Measurements from ENCODE around the gene BCAS3. TPM values are rescaled to one million over a fixed set of nuclear protein-coding genes. Genes with fewer than 3 reads are reported as not detected.

BCAS3 gene
- total RNA-seq, 1 donor from 2014 or later = 9.5 TPM

DNA sequence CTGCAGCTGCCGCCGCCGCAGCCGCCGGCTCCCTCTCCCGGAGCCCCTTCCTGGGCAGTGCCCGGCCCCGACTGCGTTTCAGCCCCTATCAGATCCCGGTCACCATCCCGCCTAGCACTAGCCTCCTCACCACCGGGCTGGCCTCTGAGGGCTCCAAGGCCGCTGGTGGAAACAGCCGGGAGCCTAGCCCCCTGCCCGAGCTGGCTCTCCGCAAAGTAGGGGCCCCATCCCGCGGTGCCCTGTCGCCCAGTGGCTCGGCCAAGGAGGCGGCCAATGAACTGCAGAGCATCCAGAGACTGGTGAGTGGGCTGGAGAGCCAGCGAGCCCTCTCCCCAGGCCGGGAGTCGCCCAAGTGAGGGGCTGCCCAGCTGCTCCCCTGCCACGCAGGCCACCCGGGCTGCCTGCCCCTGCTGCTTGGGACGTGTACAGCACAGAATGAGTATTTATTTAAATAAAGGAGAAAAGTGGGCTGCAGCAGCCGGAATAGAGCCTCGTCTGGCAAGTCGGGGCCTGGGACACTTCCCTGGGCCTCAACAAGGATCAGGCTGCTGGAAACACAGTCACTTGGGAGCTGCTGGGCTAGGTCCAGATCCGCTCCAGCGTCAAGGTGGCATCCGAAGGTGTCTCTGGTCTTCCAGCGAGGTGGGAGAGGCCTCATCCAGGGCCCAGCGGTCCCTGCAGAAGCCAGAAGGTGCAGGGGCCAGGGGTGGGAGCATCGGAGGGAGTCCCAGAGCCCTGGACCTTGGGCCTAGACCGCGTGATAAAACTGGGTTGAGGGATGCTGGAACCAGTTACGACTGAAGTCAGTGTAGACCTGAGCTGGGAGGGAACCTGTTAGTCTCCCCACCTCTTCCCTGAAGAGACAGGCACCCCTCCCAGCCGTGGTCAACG, 730.7 kb downstream of the BCAS3 start:
- intact Hi-C loops (cut with micrococcal nuclease) = no loop called here
- Mint-ChIP-seq H3K9me3 (no peaks in the 10 kb centered on the region), H3K4me3 (peak overlapping the region; percentile 67), H3K27me3 (peaks cover 58% of the 10 kb centered on the region), H3K27ac (peak overlapping the region; percentile 60), H3K36me3 (ENCODE audit: low read depth) (peaks cover 2% of the 10 kb centered on the region), H3K4me1 (peaks cover 11% of the 10 kb centered on the region)
- peak; percentile 56 for DNase-seq

DNA sequence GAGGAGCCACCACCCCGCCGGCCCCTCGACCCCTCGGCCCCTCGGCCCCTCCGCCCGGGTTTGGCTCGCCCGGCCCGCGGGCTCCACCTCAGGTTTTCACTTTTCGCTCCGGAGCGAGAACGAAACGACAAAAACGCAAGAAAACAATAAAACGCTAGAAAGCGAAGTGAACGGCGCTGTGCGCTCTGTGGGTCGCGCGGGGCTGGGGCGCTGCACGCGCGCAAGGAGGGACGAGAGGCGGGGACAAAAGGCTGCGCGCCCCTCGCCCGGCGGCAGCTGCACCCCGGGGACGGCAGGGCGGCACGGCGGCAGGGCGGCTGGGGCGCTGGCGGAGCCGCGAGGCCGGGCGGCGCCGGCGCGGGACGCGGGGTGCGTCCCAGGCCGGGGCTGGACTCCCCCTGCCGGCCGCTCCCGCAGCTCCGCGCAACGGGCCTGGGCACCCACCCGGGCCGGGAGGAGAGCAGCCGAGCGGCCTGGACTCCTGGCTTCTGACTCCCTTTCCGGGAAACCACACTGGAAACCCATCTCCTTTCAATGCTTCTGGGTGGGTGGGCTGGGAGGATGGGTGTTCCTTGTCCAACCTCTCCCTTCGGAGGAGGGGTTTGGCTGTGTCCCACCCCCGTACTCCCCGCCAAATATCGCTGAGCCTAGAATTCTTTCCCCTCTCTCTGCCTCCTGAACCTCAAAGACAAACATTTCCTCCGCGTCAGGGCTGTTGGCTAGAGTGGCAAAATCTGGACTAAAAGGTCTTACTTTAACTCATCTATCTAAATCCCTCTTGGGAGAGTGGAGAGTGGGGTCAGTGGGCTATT, 731.9 kb downstream of the BCAS3 start:
- H3K9me3 Mint-ChIP-seq = no peaks in the 10 kb centered on the region
- no peak overlapping the region for H3K27ac Mint-ChIP-seq
- intact Hi-C loops (cut with micrococcal nuclease) = loop anchor here (5.0 to 10.0 kb wide), 3 partner anchors 175 to 653 kb away; no protein-coding TSS in a partner anchor
- H3K27me3 Mint-ChIP-seq = peaks cover 58% of the 10 kb centered on the region
- peaks cover 11% of the 10 kb centered on the region for H3K4me1 Mint-ChIP-seq
- H3K4me3 Mint-ChIP-seq = peak overlapping the region; percentile 65
- peak; percentile 81 for DNase-seq
- H3K36me3 Mint-ChIP-seq (ENCODE audit: low read depth) = peaks cover 2% of the 10 kb centered on the region

DNA sequence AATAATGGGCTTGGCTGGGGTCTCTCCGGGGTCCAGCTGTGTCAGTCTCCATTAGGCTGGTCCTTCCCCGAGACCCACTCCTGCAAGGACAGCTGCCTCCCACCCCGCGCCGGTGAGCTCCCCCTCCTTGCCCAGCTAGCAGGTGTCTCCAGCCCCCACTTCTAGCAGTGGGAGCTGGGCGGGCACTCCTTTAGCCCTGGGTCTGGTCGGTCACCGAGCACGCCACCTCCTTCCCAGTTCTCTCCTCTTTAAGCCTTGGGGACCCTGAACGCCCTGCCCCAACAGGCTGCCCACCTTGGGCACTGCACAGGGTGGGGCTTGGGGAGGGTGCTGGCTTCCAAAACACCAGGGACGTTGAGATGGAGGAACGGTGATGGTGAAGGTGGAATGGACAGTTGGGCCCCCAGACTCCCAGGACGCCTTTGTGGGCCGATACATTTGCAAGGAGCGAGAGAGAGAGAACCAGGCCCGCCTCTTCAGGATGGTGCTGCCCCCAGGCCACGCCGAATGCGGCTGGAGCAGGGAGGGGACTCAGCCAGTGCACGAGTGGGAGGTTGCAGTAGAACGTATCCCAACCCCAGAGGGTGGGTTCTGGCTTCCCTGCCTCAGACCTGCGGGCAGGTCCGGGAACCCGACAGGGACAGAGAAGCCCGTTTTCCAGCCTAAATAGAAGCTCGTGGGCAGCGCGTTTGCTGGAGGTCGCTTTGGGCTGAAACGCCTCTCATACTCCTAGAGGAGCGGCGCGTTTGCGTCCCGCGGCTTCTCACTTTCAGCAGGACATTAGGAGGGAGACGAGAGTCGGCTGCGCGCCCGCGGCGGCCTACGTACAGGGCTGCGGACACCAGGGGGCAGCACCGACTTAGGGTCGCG, 732.7 kb downstream of the BCAS3 start:
- H3K27ac Mint-ChIP-seq = no peak overlapping the region

DNA sequence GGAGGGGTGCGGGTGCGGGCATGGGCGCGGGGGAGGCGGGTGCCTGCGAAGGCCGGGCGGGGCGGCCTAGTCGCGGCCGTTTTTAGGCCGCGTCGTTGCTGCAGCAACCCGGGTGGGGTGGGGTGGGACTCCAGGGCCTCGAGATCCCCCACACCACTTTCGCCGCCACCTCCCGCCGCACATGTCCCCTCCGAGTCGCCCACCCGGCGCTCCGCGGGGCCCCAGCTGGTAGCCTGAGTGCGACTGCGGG, 733.3 kb downstream of the BCAS3 start:
- peaks cover 62% of the 10 kb centered on the region for H3K27me3 Mint-ChIP-seq
- intact Hi-C loops (cut with micrococcal nuclease) = loop anchor here (5.0 to 10.0 kb wide), 3 partner anchors 174 to 651 kb away; no protein-coding TSS in a partner anchor
- peaks cover 2% of the 10 kb centered on the region for H3K36me3 Mint-ChIP-seq (ENCODE audit: low read depth)
- DNase-seq = no peak
- no peaks in the 10 kb centered on the region for H3K9me3 Mint-ChIP-seq
- peak overlapping the region; percentile 62 for H3K4me3 Mint-ChIP-seq
- H3K4me1 Mint-ChIP-seq = peaks cover 11% of the 10 kb centered on the region
- H3K27ac Mint-ChIP-seq = no peak overlapping the region

More for the DNA sequence above, 732.7 kb downstream of the BCAS3 start:
- Mint-ChIP-seq H3K9me3 (no peaks in the 10 kb centered on the region), H3K27me3 (peaks cover 61% of the 10 kb centered on the region), H3K4me1 (peaks cover 11% of the 10 kb centered on the region), H3K36me3 (ENCODE audit: low read depth) (peaks cover 2% of the 10 kb centered on the region), H3K4me3 (peak overlapping the region; percentile 64)
- DNase-seq = peak; percentile 90
- intact Hi-C loops (cut with micrococcal nuclease) = loop anchor here (5.0 to 10.0 kb wide), 3 partner anchors 174 to 652 kb away; no protein-coding TSS in a partner anchor

DNA sequence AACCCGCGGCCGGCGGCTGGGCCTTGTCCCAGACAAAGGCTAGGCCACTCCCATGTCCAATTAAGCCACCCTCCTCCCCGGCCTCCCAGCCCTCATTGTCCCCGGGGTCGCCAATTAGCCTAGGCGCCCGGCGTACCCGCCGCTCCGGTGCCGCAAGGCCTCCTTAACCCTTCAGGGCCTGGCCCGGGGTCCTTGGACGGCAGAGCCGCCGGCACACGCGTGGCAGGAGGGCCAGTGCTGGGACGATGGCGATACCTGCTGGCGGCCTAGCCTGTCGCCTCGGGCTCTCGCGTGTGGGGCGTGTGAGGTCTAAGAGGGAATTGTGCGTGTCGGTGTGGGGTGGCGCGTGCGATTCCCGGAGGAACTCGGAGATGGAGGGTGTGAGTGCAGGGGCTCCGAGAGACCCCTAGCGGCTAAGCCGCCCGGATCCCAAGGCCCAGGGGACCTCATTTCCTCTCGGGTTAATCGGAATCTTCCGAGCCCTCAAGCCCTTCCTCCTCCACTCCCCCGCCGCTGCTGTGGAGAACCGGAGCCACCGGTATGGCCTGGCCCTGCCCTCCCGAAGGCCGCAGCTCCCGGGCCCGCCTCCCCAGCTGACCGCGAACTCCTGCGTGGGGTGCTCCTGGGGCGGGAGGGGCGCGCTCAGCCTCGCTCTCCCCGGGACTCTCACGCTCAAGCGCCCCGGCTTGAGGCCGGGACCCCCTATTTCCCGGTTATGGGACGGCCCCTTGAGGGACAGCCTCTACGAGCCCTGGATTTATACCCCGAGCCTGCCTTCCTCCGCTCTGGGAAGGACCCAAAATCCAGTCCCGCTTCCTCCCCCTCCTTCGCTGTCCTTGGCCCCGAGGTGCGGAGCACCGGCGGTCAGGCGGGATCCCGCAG, 733.9 kb downstream of the BCAS3 start:
- no peak overlapping the region for H3K27ac Mint-ChIP-seq
- H3K9me3 Mint-ChIP-seq = no peaks in the 10 kb centered on the region
- DNase-seq = peak; percentile 73
- H3K4me3 Mint-ChIP-seq = peak overlapping the region; percentile 69
- intact Hi-C loops (cut with micrococcal nuclease) = loop anchor here (1.0 to 10.0 kb wide), 4 partner anchors 140 to 651 kb away; no protein-coding TSS in a partner anchor
- H3K36me3 Mint-ChIP-seq (ENCODE audit: low read depth) = peaks cover 2% of the 10 kb centered on the region
- peaks cover 60% of the 10 kb centered on the region for H3K27me3 Mint-ChIP-seq
- H3K4me1 Mint-ChIP-seq = peaks cover 11% of the 10 kb centered on the region

DNA sequence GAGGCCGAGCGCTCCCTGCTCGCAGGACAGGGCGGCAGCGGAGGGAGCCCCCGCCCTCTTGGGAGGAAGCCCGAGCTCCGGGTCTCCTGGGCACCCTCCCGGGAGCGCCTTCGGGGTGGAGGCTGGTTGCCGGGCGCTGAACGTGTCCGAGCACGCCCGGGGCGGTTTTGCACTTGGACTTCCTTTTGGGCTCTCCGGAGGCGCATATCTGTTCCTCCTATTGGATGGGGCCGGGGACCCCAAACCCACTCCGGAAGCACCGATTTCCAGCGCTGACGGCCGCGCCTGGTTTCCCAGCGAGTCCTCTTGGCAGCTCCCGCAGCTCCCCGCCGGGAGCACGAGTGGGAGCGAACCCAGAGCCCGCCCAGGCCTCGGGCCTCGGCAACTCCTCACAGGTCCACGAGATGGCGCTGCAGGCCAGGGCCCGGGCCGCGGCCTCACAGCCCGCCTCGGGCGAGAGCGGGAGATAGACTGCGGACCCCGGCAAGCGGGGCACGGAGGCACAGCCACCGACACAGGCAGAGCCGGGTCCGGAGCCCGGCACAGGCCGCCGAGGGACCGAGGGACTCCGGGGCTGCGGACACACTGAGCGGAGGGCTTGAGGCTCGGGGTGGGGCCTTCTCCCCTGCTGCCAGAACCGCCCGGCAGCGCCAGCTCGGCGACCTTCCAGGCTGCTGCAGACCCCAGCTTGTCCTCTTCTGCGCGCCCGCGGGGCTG, 734.6 kb downstream of the BCAS3 start:
- Mint-ChIP-seq H3K27ac (no peak overlapping the region), H3K9me3 (no peaks in the 10 kb centered on the region)

DNA sequence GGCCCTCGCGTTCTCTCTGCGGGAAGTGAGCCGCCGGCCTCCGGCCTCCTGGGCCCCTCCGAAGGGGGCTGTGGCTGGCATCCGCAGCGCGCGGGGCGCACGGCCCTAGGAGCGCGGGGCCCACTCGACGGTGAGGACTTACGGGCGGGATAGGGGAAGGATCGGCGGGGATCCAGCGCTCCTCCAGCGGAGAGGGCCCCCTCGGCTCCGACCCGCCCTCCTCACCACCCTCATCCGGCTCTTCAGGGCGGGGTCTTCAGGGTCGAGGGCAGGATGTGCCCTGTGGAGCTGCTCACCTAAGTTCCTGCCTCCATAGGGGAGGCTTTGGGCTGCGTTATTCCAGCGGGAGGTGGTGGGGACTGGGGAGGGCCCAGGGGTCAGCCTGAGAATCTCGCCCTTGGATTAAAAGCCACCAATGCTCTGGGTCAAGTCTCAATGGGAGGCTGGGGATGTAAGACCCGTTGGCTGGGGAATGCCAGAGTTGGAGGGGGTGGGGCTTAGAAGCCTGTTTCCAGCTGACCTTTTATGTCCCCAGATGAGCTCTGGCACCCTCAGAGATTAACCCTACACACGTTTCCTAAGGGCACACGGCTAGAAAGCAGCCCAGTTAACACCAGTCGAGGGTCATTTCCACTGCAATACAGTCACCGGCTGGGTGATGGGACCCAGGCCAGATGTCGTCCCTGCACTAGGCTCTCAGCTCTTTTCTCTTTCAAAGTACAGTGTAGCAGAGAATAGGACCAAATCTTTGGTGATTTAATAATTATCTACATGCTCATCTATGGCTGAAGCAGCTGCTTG, 735.4 kb downstream of the BCAS3 start:
- Mint-ChIP-seq H3K4me3 (peak overlapping the region; percentile 56), H3K27ac (no peak overlapping the region), H3K36me3 (ENCODE audit: low read depth) (peaks cover 2% of the 10 kb centered on the region), H3K4me1 (peaks cover 11% of the 10 kb centered on the region), H3K9me3 (no peaks in the 10 kb centered on the region), H3K27me3 (peaks cover 49% of the 10 kb centered on the region)
- intact Hi-C loops (cut with micrococcal nuclease) = loop anchor here (1.0 to 10.0 kb wide), 4 partner anchors 138 to 649 kb away; no protein-coding TSS in a partner anchor
- DNase-seq = peak; percentile 56

More for the DNA sequence above, 734.6 kb downstream of the BCAS3 start:
- intact Hi-C loops (cut with micrococcal nuclease) = loop anchor here (1.0 to 10.0 kb wide), 4 partner anchors 139 to 650 kb away; no protein-coding TSS in a partner anchor
- Mint-ChIP-seq H3K36me3 (ENCODE audit: low read depth) (peaks cover 2% of the 10 kb centered on the region), H3K27me3 (peaks cover 53% of the 10 kb centered on the region), H3K4me1 (peaks cover 11% of the 10 kb centered on the region), H3K4me3 (peak overlapping the region; percentile 69)
- peak; percentile 94 for DNase-seq

DNA sequence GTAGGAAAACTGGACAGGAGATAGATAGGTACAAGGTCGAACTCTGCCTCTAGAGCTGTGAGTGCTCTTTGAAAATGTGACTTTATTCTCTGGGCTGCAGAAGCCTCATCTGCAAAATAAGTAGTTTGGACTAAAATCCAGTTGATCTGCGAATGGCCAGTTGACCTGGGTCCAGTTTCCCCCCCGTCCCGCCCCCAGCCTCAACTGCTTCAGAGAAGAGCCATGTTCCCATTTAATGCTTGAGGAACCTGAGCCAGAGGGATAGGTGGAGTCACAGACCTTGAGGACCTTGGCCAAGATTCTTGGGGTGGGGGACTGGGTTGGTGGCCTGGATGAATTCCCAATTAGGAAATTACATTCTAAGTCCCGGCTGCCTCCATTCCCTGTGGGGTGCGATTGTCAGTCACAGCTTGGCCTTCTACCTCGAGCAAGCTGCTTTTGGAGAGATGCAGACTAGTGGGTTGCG, 736.0 kb downstream of the BCAS3 start:
- H3K9me3 Mint-ChIP-seq = no peaks in the 10 kb centered on the region
- no peak for DNase-seq
- no peak overlapping the region for H3K27ac Mint-ChIP-seq
- peaks cover 11% of the 10 kb centered on the region for H3K4me1 Mint-ChIP-seq
- H3K27me3 Mint-ChIP-seq = peaks cover 46% of the 10 kb centered on the region
- intact Hi-C loops (cut with micrococcal nuclease) = loop anchor here (5.0 to 10.0 kb wide), 3 partner anchors 171 to 649 kb away; no protein-coding TSS in a partner anchor
- peaks cover 2% of the 10 kb centered on the region for H3K36me3 Mint-ChIP-seq (ENCODE audit: low read depth)
- no peak overlapping the region for H3K4me3 Mint-ChIP-seq

DNA sequence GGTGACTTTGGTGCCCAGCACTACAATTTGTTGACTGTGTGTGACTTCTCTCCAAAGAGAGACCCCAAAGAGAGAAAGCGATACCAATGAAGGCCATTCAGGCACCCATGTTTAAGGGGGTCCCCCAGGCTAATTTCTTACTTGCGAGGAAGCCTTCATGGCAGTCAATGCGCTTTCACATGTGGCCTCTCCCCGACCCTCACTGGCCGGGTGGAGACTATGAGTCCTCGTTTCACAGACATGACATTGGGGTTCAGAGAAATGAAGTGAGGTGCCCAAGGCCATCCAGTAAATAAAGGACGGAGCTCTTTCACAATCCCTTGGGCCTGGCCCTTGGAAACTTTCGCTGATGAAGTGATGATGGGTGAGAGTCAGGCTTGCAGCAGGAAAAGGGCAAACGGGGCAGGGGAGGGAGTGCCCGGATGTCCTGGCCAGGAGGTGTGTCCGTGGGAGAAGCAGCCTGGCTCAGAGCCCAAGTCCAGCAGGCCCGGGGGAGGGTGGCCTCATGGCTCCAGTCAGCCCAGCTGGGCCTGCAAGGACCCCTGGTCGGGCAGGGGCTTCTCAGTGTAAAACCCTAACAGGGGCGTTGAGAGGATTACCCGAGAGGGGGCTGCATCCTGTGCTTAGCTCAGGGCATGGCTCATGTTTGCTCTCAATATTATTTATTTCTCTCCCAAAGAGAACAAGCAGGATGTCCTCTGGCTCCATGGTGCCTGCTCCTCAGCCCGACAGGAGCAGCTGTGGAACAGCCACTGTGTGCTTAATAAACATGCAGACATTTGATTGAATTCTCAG, 736.7 kb downstream of the BCAS3 start:
- DNase-seq = no peak
- intact Hi-C loops (cut with micrococcal nuclease) = loop anchor here (5.0 to 10.0 kb wide), 3 partner anchors 170 to 648 kb away; no protein-coding TSS in a partner anchor
- no peak overlapping the region for H3K27ac Mint-ChIP-seq
- no peaks in the 10 kb centered on the region for H3K9me3 Mint-ChIP-seq
- peaks cover 2% of the 10 kb centered on the region for H3K36me3 Mint-ChIP-seq (ENCODE audit: low read depth)
- peaks cover 9% of the 10 kb centered on the region for H3K4me1 Mint-ChIP-seq
- no peak overlapping the region for H3K4me3 Mint-ChIP-seq
- H3K27me3 Mint-ChIP-seq = peaks cover 50% of the 10 kb centered on the region

DNA sequence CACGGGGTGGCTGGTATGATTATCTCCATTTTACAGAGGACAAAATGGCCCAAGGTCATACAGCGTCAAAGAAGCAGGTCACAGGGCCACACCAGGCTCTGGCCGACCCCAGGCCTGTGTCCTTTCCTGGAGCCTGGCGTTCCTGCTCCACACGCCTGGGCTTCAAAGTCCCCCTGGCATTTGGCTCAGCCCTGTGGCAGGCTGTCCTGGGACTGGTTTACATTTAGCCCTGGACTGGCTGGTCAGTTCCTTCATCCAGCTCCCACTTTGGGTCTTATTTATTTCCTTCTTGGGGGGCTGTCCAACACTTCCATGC, 737.2 kb downstream of the BCAS3 start:
- intact Hi-C loops (cut with micrococcal nuclease) = loop anchor here (5.0 to 10.0 kb wide), 3 partner anchors 170 to 647 kb away; no protein-coding TSS in a partner anchor
- Mint-ChIP-seq H3K27ac (no peak overlapping the region), H3K4me1 (peaks cover 7% of the 10 kb centered on the region), H3K27me3 (peaks cover 49% of the 10 kb centered on the region), H3K9me3 (no peaks in the 10 kb centered on the region), H3K4me3 (no peak overlapping the region), H3K36me3 (ENCODE audit: low read depth) (peaks cover 2% of the 10 kb centered on the region)
- DNase-seq = no peak
